Activated CD8-positive, alpha-beta memory T cell treated with anti-CD3 and anti-CD28 coated beads, Interleukin-2, amount 10 ng/mL, durations not matched to agents 7 days and 5 days (primary cell): ENCODE measurements around the gene RASA3. TPM values are rescaled to one million over a fixed set of nuclear protein-coding genes. Genes with fewer than 3 reads are reported as not detected.
"Not testable (repeated sequence)": the region's sequence is repeated elsewhere in the genome, so short reads cannot be mapped to it uniquely, and the experiment has no call there.

Experiments
- ATAC-seq: fragments of 150-1000 bp; cut with Tn5 transposase; one replicate; pipeline ENCODE4 v1.10.0; 2021; ENCODE audit warnings: moderate library complexity
- CTCF ChIA-PET: fragments of 350-600 bp; sonication (Branson Sonifier 250); formaldehyde crosslinking; loops from one replicate; lab custom pipeline; 2021; ENCODE audit warnings: antibody characterized with exemption; lab: Charles Lee
- DNase-seq: peaks from one replicate; pipeline ENCODE4 v3.0.0-alpha.2; 2020
- H3K27ac Mint-ChIP-seq: one replicate; pipeline ENCODE4 v1.8.0; 2021; ENCODE audit warnings: mild to moderate bottlenecking, mixed read lengths
- H3K27me3 Mint-ChIP-seq: one replicate; pipeline ENCODE4 v1.8.0; 2021; ENCODE audit warnings: mixed read lengths
- H3K36me3 Mint-ChIP-seq: one replicate; pipeline ENCODE4 v1.8.0; 2021; ENCODE audit warnings: mild to moderate bottlenecking, mixed read lengths
- H3K4me1 Mint-ChIP-seq: one replicate; pipeline ENCODE4 v1.8.0; 2021; ENCODE audit warnings: mixed read lengths
- H3K4me3 Mint-ChIP-seq: one replicate; pipeline ENCODE4 v1.8.0; 2021; ENCODE audit warnings: mild to moderate bottlenecking, moderate library complexity, mixed read lengths
- H3K9me3 Mint-ChIP-seq: one replicate; pipeline ENCODE4 v1.8.0; 2022; ENCODE audit warnings: low read depth, mixed read lengths
- total RNA-seq, 2 experiments: library from RNA; stranded (reverse); gene quantifications; one replicate each; pipeline ENCODE4 v1.2.3, GENCODE V29; 2021

The RASA3 gene
- 10 to 100 TPM; 16.3 to 49.2 TPM for total RNA-seq

GRCh38 chr13:114132419-114133121 lies at the start of gene RASA3:
RASA3 (minus strand) TSS chr13:114132623; CDS start chr13:114132489, 134 bp downstream.
- Mint-ChIP-seq H3K27me3 (peaks cover 24% of the 10 kb centered on the region), H3K4me3 (peak within 1 kb of the TSS; percentile 90), H3K9me3 (no peaks in the 10 kb centered on the region), H3K36me3 (peaks cover 4% of the 10 kb centered on the region), H3K27ac (peak within 1 kb of the TSS; percentile 84), H3K4me1 (peaks cover 50% of the 10 kb centered on the region)
- CTCF ChIA-PET: interaction anchor here (3.0 kb wide), 1 partner anchor 16 kb away, joined by 9 read pairs; no protein-coding TSS in a partner anchor
- DNase-seq (peak; percentile 64), ATAC-seq (peak; percentile 66)

DNA sequence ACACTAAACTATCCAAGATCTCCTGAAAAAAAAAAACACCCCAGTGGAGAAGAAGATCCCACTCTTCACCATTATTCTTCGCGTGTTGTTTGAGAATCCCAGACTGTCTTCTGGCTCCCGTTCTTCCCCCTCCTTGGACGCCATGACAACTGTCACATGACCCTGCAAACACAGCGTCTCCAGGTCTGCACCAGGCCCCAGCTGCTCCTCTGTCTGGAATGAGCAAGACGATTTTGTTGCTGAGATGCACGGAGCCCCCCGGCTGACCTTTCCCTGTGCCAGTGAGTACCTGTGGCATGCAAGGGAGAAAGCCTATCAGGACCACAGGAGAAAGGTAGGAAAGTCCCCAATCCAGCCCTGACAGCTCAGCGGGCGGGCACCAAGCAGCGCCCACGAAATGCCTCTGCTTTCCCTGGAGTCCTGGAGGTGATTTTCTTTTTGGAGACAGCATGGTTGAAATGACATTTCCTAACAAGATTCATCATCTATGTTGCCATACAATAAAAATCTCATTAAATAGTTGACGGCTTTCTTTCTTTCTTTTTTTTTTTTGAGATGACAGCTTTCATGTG lies 46.8 kb upstream of the RASA3 start, which contains the start of gene CFAP97D2:
Gene CFAP97D2, plus strand, starts transcription at position 171 of the 572 bp plus-strand sequence. Its CDS starts 74 bp downstream, at position 245.
- CTCF ChIA-PET: no interaction called here
- Mint-ChIP-seq H3K9me3 (peaks cover 2% of the 10 kb centered on the region), H3K36me3 (no peaks in the 10 kb centered on the region), H3K27me3 (peaks cover 4% of the 10 kb centered on the region), H3K4me1 (peaks cover 7% of the 10 kb centered on the region), H3K27ac (no peak within 1 kb of the TSS), H3K4me3 (no peak within 1 kb of the TSS)
- ATAC-seq (no peak), DNase-seq (no peak)

DNA sequence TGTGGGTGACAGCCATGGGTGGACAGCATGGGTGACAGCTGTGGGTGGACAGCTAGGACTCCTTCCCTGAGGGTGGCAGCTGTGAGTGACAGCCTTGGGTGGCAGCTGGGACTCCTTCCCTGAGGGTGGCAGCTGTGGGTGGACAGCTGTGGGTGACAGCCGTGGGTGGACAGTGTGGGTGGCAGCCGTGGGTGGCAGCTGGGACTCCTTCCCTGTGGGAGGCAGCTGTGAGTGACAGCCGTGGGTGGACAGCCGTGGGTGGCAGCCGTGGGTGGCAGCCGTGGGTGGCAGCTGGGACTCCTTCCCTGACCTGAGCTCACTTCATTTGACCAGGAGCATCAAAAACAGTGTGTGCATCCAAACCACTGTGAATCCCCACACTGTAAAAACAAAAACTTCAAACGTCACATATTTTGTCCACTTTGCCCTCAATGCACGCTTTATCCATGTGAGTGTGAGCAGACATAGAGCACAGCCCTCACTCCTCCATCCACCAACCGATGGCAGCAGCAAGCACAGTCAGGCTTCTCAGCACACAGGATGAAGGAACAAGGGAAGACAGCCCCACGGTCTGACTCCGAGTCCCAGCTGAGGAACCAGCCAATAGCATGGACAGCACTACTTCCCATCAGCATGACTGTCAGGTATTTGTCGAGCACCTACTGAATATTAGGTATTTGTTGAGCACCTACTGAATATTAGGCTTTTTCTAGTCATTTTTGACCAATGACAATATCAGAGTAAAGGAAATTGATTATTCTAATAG lies 45.0 kb upstream of the RASA3 start:
- no peak for ATAC-seq
- Mint-ChIP-seq H3K36me3 (peaks cover 8% of the 10 kb centered on the region), H3K9me3 (peaks cover 6% of the 10 kb centered on the region), H3K27me3 (peaks cover 4% of the 10 kb centered on the region), H3K27ac (no peak overlapping the region), H3K4me3 (no peak overlapping the region), H3K4me1 (peaks cover 7% of the 10 kb centered on the region)
- DNase-seq: peak; percentile 26
- CTCF ChIA-PET: interaction anchor here (0.9 to 1.0 kb wide), 2 partner anchors 11 to 29 kb away, joined by 3 read pairs; no protein-coding TSS in a partner anchor

GRCh38 chr13:114176359-114176902 lies 44.0 kb upstream of the RASA3 start:
- not testable (repeated sequence) for DNase-seq, H3K27ac Mint-ChIP-seq, ATAC-seq, H3K27me3 Mint-ChIP-seq, H3K4me3 Mint-ChIP-seq, H3K9me3 Mint-ChIP-seq, H3K4me1 Mint-ChIP-seq
- CTCF ChIA-PET: interaction anchor here (1.0 kb wide), 1 partner anchor 28 kb away, joined by 3 read pairs; no protein-coding TSS in a partner anchor
- peaks cover 11% of the 10 kb centered on the region for H3K36me3 Mint-ChIP-seq

DNA sequence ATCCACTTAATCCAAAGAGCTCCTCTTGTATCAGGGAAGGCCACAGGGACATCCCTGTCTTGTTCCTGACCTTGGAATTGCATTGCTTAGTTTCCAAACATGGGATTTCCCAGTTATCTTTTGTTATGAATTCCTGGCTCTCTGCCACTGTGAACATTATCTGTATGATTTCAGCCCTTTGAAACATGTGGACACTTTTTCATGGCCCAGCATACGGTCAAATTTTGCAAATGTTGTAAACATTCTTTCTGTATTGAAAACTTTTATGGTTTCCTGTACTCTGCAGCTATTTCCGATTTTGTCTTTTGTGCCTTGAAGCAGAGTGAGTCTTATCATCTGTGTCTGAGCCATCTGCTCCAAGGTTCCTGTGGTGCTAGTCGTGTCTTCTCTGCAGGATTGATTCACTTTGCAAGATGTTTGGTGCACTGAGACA lies 42.1 kb upstream of the RASA3 start:
- Mint-ChIP-seq H3K4me1 (peaks cover 4% of the 10 kb centered on the region), H3K4me3 (no peak overlapping the region), H3K36me3 (peaks cover 11% of the 10 kb centered on the region), H3K9me3 (peaks cover 8% of the 10 kb centered on the region), H3K27ac (no peak overlapping the region), H3K27me3 (peaks cover 4% of the 10 kb centered on the region)
- CTCF ChIA-PET: interaction anchor here (1.0 kb wide), 1 partner anchor 34 kb away, joined by 3 read pairs; no protein-coding TSS in a partner anchor
- ATAC-seq (no peak), DNase-seq (no peak)

DNA sequence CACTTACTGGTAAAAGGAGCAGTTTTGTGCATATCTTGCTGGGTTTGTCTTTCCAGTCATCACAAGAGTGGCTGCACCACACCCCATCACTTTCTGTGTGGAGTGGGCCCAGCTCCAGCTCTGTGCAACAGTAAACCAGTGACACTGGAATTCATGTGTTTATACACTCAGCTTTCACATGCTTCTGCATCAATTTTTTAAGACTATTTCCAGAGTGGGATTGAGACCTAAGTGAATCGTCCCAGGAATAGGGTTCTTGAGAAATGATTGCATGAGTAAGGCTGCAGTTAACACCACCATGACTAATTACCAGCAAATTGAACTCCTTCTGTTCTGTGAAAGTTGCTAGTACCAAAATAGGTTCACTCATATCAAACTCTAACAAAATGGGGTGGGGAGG lies 41.3 kb upstream of the RASA3 start:
- Mint-ChIP-seq H3K27ac (no peak overlapping the region), H3K27me3 (peaks cover 6% of the 10 kb centered on the region), H3K36me3 (peaks cover 11% of the 10 kb centered on the region), H3K9me3 (peaks cover 8% of the 10 kb centered on the region), H3K4me3 (no peak overlapping the region), H3K4me1 (peaks cover 4% of the 10 kb centered on the region)
- CTCF ChIA-PET: interaction anchor here (0.8 kb wide), 1 partner anchor 25 kb away, joined by 3 read pairs; no protein-coding TSS in a partner anchor
- ATAC-seq (no peak), DNase-seq (no peak)

DNA sequence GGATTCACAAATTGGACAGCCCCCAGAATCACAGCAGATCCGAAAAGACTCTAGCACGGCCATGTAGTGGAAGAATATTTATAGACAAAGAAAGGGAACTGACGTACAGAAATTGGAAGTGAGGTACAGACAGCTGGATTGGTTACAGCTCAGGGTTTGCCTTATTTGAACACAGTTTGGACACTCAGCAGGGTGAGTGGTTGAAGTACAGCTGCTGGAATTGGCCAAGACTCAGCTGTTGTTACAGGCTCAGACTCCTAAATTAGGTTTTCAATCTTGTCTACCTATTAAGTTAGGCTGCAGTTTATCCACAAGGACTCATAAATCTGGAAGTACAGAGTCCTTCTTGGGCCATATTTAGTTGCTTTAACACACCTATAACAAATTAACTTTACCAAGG lies 40.8 kb upstream of the RASA3 start:
- Mint-ChIP-seq H3K9me3 (peaks cover 8% of the 10 kb centered on the region), H3K36me3 (peaks cover 11% of the 10 kb centered on the region), H3K4me3 (no peak overlapping the region), H3K4me1 (peaks cover 4% of the 10 kb centered on the region), H3K27me3 (peaks cover 3% of the 10 kb centered on the region), H3K27ac (no peak overlapping the region)
- ATAC-seq (no peak), DNase-seq (no peak)
- CTCF ChIA-PET: interaction anchor here (0.8 kb wide), 1 partner anchor 25 kb away, joined by 3 read pairs; no protein-coding TSS in a partner anchor

DNA sequence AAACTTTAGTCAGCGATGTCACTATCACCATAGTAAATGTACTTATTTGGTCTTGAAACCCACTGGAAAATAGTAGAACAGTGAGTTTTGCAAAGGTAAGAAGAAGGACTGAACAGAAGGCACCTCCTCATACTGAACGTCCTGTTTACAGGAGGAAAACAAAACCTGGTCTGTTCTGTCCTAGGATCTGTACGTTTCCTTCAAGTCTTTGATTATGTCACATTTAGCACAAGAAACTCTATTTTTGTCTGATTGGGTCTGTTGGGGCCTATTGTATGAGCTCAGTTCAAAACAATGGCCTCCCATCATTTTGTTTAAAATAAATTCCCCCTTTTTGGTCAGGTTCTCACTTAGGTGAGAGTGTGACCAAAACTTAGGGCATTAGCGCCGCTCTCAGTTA lies 35.5 kb upstream of the RASA3 start:
- CTCF ChIA-PET: interaction anchor here (1.2 kb wide), 1 partner anchor 58 kb away, joined by 4 read pairs; no protein-coding TSS in a partner anchor
- peaks cover 2% of the 10 kb centered on the region for H3K9me3 Mint-ChIP-seq
- peaks cover 4% of the 10 kb centered on the region for H3K36me3 Mint-ChIP-seq
- H3K27me3 Mint-ChIP-seq: peaks cover 15% of the 10 kb centered on the region
- H3K27ac Mint-ChIP-seq: no peak overlapping the region
- no peaks in the 10 kb centered on the region for H3K4me1 Mint-ChIP-seq
- DNase-seq (no peak), ATAC-seq (no peak)
- H3K4me3 Mint-ChIP-seq: no peak overlapping the region

GRCh38 chr13:114167426-114167825 lies 35.0 kb upstream of the RASA3 start:
- DNase-seq (no peak), ATAC-seq (no peak)
- Mint-ChIP-seq H3K9me3 (peaks cover 2% of the 10 kb centered on the region), H3K36me3 (peaks cover 2% of the 10 kb centered on the region), H3K27me3 (peaks cover 18% of the 10 kb centered on the region), H3K4me1 (peaks cover 2% of the 10 kb centered on the region), H3K27ac (no peak overlapping the region), H3K4me3 (no peak overlapping the region)
- CTCF ChIA-PET: interaction anchor here (1.2 kb wide), 2 partner anchors 10 to 58 kb away, joined by 3 to 4 read pairs; no protein-coding TSS in a partner anchor

DNA sequence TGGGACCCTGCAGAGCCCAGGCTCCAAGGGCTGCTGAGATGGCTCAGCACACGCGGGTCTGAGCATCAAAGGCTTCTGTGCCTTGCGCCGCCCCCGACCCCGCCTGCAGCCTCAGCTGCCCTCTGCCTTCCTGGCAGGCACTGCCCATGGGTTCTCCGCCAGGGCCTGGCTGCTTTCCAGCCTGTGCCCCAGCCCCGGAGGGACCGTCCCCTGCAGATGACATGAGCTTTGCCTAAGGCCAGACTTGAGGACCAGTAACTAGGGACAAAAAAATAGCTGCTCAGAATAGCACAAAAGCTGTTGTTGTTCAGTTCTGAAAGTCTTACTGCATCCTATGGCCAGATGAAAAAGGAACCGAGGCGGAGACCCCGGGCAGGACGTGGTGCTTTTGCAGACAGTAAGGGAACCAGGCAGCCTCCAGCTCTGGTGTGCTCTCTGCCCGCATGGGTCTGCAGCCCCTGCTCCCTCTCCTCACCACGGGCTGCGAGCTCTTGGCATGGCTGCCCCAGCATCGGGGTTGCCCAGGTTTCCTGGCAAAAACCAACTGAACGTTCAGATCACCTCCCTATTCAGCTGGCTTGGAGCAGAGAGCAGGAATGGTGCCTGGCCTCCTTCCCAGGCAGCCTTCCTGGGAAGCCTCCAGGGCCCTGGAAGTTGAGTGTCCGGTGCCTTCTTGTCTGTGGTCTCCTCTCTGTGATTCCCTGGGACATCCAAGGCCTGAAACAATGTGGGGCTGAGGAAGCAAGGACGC lies 34.1 kb upstream of the RASA3 start:
- peaks cover 21% of the 10 kb centered on the region for H3K27me3 Mint-ChIP-seq
- H3K4me3 Mint-ChIP-seq: no peak overlapping the region
- CTCF ChIA-PET: interaction anchor here (1.1 to 1.2 kb wide), 3 partner anchors 9 to 57 kb away, joined by 3 to 4 read pairs (median 3); no protein-coding TSS in a partner anchor
- ATAC-seq (no peak), DNase-seq (no peak)
- H3K4me1 Mint-ChIP-seq: peaks cover 11% of the 10 kb centered on the region
- no peak overlapping the region for H3K27ac Mint-ChIP-seq
- no peaks in the 10 kb centered on the region for H3K36me3 Mint-ChIP-seq
- H3K9me3 Mint-ChIP-seq: peaks cover 2% of the 10 kb centered on the region

- peaks cover 22% of the 10 kb centered on the region for H3K4me1 Mint-ChIP-seq
- H3K27ac Mint-ChIP-seq: no peak overlapping the region
- CTCF ChIA-PET: no interaction called here
These were observed 32.4 kb upstream of the RASA3 start for GRCh38 chr13:114164681-114165429.

DNA sequence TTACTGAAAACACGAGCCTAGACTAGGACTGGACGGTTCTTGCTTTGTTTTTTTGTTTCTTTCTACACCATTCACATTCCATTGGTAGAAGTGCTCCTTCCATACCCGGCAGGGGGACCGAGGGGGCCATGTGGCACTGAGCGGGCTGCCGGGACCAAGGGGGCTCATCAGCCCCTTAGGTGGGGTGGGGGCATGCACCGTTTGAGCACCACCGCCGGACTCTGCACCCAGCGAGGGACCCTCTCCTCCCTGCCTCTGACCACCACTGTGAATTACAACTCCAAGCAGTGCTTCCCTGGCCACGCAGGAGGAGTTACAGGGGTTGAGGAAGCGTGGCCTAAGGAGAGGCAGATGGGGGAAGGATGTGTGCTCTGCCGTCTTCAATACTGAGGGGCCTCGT lies 31.6 kb upstream of the RASA3 start:
- peaks cover 37% of the 10 kb centered on the region for H3K27me3 Mint-ChIP-seq
- peaks cover 25% of the 10 kb centered on the region for H3K4me1 Mint-ChIP-seq
- no peak for DNase-seq
- H3K27ac Mint-ChIP-seq: no peak overlapping the region
- ATAC-seq: no peak
- H3K36me3 Mint-ChIP-seq: no peaks in the 10 kb centered on the region
- H3K4me3 Mint-ChIP-seq: no peak overlapping the region
- CTCF ChIA-PET: no interaction called here
- H3K9me3 Mint-ChIP-seq: no peaks in the 10 kb centered on the region

More at GRCh38 chr13:114164681-114165429, 32.4 kb upstream of the RASA3 start:
- H3K4me3 Mint-ChIP-seq: no peak overlapping the region
- no peaks in the 10 kb centered on the region for H3K36me3 Mint-ChIP-seq
- no peak for DNase-seq
- peaks cover 29% of the 10 kb centered on the region for H3K27me3 Mint-ChIP-seq
- no peak for ATAC-seq
- H3K9me3 Mint-ChIP-seq: no peaks in the 10 kb centered on the region
